GM21390 (cell line): Measurements from ENCODE around the gene HERC5.
"Not testable (repeated sequence)": the region's sequence is repeated elsewhere in the genome, so short reads cannot be mapped to it uniquely, and the experiment has no call there.

Experiments
- ATAC-seq: cut with Tn5 transposase; IDR thresholded peaks from one replicate; pipeline ENCODE4 v1.9.1; 2021; ENCODE audit not compliant: unreplicated experiment

Gene HERC5

DNA sequence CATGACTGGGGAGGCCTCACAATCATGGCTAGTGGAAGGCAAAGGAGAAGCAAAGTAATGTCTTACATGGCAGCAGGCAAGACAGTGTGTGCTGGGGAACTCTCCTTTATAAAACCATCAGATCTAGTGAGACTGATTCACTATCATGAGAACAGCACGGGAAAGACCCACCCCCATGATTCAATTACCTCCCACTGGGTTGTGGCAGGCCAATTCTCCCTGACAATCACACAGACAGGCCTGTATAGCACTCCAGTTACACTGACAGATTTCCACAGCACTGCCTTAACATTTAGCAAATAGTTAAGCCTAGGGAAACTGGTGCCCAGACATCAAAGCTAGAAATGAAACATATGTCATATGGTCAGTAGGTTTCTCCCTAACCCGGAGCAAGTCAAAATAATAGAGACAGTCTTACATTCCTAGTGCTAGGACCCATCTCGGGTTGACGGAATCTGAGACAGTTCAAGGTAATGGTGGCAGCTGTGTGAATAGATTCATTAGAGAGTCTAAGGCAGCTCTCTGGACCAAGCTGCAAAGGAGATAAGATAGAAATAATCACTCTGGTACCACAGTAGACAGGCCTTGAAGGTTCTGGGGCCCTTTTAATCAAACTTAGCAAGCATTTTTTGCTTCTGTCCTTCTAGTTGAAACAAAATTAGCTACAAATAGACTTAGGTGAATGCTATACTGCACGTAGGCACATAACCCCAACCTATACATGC lies 9.4 kb upstream of the HERC5 start:
- ATAC-seq: no peak

DNA sequence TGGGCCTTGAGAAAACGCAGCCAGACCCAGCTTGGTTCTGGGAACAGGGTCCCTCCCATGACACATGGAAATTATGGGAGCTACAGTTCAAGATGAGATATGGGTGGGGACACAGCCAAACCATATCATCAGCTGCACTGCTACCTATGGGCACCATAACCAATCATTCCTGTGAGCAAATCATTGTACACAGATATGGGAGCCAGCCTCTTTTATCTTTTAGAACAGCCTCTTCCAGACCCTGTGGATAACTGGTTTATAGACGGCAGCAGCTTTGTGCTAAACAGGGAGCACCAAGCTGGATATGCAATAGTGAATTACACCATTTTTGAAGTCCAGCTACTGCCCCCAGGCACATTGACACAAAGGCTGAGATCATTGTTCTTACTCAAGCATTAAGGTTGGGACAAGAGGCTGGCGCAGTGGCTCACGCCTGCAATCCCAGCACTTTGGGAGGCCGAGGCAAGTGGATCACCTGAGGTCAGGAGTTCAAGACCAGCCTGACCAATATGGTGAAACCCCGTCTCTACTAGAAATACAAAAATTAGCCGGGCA lies 8.6 kb upstream of the HERC5 start:
- ATAC-seq: not testable (repeated sequence)

DNA sequence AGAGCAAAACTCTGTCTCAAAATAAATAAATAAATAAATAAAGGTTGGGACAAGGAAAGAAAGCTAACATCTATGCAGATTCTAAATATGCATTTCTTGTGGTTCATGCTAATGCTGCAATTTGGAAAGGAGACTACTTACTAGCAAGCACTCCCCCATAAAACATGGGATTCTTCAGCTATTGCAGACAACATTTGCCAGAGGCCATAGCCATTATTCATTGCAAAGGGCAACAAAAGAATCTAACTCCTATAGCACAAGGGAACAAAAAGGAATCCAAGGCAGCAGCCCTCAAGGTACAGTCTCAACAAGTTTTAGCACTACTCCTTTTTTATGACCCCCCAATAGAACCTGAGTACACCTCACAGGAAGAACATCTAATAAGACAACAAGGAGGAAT lies 8.0 kb upstream of the HERC5 start:
- ATAC-seq: no peak

DNA sequence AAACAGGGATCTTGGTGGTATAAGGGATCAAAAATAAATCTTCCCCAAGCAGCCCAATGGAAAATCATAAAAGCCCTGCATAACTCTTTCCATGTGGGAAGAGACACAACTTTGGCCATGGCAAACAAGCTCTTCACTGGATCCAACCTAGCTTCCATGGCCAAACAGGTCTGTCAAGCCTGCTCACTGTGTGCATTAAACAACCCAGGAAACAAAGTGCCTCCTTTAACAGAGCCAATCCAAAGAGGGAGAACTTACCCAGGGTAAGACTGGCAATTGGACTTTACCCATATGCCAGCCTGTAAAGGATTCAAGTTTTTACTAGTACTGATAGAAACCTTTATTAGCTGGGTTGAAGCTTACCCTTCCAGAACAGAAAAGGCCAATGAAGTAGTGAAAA lies 7.6 kb upstream of the HERC5 start:
- no peak for ATAC-seq

DNA sequence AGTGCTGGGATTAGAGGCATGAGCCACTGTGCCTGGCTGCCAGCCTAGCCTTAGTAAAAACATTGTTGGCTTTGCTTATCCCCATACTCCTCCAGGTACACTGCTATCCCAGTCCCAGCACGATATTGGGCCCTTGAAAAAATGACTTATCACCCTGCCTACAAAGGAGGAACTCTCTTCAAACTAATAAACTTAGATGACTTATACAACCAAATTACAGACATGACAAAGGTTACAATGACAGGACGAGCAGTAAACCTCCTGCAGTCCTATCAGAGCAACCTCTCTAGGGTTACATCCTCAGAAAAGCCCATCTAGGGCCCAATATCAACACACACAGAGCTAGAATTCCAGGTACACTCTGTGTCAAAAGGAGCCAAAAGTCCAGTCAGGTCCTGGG lies 5.7 kb upstream of the HERC5 start:
- ATAC-seq: no peak

DNA sequence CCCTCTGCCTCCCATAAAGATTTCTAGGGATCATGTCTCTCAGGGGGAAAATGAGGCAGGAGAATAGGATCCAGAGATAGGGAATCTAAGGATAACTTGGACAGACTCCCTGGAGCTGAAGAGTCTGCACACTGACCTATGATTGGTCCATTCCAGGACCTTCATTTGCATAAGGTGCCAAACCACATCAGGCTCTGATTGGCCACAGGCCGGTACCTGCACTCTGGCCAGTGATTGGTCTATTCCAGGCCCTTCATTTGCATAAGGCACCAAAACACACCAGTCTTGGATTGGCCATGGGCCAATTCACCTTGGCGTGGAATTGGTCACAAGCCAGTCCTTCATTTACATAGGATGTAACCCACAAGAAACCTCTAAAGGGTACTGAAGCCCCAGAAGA lies 4.0 kb upstream of the HERC5 start:
- no peak for ATAC-seq

DNA sequence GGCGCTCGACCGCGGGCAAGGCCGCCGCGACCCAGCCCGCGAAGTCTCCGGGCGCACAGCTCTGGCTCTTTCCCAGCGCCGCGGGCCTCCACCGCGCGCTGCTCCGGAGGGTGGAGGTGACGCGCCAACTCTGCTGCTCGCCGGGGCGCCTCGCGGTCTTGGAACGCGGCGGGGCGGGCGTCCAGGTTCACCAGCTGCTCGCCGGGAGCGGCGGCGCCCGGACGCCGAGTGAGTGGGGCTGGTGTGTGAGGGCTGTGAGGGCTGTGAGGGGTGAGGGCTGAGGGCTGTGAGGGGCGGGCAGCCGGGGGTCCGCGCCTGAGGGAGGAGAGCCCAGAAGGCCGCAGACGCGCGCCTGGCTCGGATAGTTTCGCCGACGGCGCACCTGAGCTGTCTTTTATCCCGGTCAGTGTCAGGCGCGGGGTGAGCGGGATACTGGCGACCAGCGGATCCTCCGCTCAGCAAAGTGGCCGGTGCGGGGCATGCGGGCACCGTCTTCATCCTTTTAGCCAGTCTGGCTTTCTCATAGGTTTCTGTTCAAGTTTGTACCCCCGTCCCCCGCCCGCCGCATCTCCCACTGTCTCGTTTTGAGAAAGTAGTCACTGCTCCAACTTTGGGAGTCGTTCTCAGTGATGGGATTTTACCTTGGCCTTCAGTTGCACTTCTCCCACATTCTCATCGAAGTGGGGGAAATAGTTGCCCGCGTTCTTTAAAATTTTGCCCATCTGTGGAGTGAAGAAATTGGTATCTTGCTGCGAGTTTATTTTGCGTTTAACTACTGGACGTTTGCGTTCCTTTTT lies 586 bp downstream of the HERC5 start:
- peak; percentile 40 for ATAC-seq

DNA sequence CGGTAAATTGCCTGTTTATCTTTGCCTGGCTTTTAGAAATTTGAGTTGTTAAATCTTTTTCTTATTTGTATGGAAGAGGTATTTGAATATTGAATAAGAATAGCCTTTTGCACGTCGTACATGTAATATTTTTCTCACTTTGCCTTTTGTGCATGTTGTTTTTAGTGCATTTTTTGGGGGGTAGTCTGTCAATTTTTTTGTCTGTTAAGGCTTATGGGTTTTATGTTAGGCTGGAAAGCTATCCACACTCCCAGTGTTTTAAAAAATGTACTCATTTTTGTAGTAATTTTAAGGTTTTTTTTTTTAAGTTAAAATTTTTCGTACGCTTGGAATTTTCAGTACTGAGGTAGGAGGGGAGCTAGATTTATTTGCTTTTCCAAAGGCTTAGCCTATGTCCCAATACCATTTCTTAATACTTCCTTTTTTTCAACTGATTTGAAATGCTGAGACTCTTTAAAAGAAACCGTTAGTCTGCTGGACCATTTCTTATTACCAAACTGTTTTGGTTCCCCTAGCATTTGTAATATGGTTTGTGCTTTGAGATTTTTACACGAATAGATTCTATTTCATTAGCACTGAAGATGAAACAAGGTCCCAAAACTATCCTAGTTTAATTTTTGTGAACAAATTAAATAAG lies 1.3 kb downstream of the HERC5 start:
- ATAC-seq: no peak

DNA sequence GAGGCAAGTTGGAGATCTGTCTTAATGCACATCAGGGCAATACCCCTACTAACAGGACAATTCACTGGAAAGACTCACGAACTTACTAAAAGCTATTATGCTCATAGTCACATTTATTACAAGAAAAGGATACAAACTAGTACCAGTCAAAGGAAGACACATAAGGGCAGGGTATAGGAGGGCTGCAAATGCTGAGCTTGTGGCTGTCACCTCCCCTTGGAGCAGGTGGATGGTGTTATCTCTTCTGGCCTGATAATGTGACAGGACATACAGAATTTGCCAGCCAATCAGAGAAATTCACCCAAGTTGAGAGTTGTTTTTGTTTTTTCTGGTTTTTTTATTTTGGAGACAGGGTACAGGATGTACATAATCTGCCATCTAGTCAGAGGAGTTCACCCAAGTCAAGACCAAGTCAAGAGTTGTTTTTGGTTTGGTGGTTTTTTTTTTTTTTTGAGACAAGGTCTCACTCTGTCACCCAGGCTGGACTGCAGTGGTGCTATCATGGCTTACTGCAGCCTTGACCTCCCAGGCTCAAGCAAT lies 8.8 kb downstream of the HERC5 start:
- ATAC-seq: no peak

DNA sequence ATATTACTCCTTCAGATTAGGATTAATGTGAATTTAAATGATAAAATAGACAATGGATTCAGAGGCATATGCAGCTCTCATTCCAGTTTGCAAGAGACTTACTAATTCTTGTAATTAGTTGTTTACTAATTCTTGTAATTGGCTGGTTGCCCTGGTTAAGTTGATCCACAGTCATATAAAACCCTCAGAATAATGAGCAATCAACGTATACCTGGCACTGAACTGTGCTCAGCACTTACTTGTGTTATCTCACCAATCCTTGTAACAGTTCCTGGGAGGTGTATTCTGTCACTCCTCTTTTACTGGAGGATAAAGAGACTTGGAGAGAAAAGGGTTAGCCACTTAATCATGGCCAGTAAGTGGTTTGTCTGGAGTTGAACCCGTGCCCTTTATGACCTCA lies 10.5 kb downstream of the HERC5 start:
- ATAC-seq: no peak

DNA sequence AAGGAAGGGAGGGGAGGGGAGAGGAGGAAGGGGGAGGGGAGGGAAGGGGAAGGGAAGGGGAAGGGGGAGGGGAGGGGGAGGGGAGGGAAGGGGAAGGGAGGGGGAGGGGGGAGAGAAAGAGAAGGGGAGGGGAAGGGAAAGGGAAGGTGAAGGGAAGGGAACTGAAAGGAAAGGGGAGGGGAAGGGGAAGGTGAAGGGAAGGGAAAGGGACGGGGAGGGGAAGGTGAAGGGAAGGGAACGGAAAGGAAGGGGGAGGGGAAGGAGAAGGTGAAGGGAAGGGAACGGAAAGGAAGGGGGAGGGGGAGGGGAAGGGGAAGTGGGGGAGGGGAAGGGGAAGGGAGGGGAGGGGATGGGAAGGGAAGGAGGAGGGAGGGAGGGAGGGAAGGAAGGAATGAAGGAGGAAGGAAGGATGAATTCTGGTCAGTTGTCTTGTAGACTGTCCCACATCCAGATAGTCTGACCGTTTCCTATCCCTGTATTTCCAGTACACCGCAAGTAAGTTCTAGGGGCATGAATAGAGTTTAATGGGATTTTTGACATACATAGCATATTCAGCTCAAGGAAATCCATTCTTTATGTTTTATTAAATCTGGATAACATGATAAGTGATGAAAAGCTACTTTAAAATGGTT lies 20.4 kb downstream of the HERC5 start:
- no peak for ATAC-seq

DNA sequence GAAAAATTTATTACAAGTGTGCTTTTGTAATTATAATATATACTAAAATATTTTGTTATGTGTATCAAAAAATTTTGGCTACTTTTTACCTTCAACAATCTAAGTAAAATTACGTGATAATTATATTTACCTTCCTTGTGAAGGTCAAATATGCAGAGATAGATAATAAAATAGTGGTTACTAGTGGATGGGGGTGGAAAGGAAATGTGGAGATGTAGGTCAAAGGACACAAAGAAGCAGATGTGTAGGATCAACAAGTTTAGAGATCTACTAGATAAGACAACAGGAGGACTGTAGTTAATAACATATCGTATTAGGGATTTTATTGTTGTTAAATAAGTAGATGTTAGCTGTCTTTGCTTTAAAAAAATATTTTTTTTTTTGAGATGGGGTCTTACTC lies 21.3 kb downstream of the HERC5 start:
- ATAC-seq: no peak

DNA sequence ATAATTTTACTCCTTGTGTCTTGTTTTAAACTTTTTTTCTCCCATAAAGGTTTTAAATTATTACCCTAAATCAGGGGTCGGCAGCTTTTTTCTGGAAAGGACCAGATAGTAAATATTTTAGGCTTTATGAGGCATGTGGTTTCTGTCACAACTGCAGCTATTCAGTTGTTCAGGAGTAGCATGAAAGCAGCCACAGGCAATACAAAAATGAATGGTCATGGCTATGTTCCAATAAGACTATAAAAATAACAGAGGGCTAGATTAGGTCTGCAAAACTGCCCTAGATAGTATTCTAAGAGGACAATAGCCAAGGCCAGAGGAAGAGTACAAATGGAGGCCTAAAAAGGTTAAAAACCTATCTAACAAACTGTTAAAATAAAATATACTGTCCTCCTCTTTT lies 24.6 kb downstream of the HERC5 start:
- no peak for ATAC-seq

DNA sequence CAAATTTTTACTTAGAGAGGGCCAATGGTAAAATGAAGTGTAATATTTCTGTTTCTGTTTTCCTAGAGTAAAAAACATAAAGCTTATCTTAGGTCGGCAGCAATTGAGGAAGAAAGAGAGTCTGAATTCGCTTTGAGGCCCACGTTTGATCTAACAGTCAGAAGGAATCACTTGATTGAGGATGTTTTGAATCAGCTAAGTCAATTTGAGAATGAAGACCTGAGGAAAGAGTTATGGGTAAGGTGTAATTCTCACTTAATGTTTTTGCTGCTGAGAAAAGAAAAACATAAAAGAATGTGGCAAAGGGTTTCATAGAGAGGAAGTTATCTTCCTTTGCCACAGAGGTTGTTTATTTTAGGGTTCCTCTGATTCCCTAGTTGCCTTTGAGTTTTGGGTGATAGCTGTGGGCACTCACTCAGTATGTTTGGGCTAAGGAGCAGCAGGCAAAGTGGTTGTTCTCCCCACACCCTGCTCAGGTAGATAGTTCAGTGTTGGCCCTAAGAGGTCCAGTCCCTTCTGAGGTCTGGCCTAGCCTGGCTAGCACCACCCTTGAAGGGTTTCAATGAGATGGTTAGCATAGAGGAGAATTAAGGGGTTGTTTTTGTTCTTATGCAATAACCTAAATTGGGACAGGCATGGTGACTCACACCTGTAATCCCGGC lies 32.3 kb downstream of the HERC5 start:
- no peak for ATAC-seq

DNA sequence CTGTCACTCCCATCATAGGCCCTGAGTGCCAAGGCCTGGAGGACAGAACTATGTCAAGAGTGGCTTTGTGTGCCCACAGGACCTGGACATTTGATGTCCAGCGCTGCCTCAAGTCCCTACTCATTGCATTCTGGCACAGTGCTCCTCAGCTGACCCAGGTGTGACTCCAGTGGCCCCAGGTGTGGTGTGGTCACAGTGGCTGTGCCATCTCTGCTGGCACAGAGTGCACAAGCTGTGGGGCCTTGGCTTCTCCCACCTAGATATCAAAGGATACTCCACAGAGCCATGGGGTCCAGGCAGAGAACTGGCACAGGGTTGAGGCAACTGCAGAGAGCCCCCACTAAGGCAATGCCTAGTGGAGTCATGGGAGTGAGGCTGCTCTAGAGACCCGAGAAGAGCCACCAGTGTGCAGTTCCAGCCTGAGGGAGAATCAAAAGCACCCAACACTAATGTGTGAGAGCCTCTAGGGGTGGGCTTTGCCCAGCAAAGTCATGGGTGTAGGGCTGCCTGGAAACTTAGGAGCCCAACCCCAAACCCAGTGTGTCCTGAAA lies 41.0 kb downstream of the HERC5 start:
- ATAC-seq: no peak

DNA sequence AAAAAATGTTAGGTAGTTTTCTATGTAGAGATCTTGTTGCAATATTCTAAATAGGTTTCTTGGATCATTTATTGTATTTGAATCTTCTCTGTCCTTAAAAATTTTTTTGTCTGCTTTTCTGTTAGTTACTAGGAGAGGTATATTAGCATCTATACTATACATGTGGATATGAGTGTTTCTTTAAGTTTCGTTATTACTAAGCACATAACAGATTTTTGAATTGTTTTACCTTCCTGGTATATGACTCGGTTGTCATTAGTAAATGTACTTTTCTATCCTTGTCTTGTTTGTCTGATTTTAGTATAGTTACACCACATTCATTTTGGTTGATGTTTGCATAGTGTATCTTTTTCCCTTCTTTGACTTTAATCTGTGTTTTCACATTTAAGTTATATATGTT lies 46.4 kb downstream of the HERC5 start:
- no peak for ATAC-seq

DNA sequence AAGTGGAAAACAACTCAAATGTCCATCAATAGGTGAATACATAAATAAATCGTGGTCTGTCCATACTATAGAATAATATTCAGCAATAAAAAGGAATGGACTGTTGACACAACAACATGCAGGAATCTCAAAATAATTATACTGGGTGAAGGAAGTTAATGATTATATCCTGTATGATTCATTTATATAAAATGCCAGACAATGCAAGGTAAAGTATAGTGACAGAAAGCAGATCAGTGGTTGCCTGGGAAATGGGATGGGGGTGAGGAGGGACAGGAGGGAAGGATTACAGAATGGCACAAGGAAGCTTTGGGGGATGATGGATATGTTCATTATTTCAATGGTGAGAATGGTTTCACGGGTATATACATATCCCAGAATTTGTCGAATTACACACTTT lies 54.3 kb downstream of the HERC5 start:
- no peak for ATAC-seq

DNA sequence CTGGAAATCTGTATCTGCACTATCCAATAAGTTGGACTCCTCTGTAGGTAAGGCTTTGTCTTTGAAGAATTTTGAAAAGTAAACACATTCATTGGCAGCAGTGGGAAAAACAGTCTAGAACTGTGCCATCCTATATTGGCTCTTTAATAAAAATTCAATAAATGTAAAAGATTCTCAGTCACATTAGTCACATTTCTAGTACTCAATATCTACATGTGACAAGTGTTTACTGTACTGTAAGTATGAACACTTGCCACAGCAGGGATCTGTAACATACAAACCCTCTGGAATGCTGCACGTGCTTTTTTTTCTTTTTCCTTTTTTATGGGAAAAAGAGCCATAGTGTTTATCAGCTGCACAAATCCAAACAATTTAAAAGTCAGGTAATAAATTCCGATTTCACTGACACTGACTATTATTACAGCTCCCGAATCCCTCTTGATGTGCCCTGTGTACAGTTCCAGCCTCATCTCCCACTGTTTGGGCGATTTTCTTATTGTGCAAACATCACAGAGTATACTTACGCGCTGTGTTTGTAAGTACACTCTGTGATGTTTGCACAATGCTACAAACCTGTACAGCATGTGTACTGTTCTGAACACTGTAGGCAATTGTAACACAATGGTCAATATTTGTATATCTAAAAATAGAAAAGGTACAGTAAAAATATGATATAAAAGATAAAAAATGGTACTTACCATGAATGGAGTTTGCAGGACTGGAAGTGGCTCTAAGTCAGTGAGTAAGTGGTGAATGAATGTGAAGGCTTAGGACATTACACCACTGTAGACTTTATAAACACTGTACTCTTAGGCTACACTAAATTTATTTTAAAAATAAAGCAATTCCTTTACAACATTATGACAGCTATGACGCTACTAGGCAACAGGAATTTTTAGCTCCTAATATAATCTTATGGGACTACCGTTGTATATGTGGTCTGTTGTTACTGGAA lies 57.9 kb downstream of the HERC5 start:
- ATAC-seq: no peak

DNA sequence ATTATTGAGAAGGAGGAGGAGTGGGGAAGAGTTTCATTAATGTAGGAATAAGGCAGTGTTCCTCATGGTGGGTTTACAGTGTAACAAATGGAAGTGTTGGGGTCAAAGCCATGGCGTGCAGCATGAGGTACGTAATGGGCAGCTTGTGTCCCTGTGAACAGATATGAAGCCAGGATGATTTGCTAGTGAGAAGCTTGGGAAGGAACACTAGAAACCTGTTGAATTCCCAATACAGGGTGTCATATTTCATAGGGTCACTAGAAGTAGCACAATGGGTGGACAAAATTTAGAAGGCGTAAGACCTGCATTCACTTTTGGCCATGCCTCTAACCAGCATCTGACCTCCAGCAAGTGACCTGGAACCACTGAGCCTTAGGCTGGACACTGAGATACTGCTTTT lies 59.8 kb downstream of the HERC5 start:
- ATAC-seq: no peak
